Stimulated activated naive CD8-positive, alpha-beta T cell treated with anti-CD3 and anti-CD28 coated beads, Interleukin-15, Interleukin-2, amounts not matched to agents 100 U/mL and 50 U/mL, for 24 hours (primary cell): ENCODE results near the gene NDST4.

Experiments
- ATAC-seq: fragments of 150-1000 bp; cut with Tn5 transposase; one replicate; pipeline ENCODE4 v1.10.0; 2021
- DNase-seq: peaks from one replicate; pipeline ENCODE4 v3.0.0; 2021

NDST4 gene

DNA sequence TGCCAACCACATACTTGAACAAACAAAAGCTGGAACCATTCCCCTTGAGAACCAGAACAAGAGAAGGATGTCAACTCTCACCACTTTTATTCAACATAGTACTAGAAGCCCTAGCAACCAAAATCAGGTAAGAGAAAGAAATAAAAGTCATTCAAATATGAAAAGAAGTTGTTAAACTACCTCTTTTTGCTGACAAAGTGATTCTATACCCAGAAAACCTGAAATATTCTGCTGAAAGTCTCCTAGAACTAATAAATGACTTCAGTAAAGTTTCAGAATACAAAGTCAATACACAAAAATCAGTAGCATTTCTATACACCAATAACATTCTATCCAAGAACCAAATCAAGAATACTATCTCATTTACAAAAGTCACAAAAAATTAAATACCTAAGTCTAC is 327.9 kb downstream of the NDST4 start:
- no peak for DNase-seq

DNA sequence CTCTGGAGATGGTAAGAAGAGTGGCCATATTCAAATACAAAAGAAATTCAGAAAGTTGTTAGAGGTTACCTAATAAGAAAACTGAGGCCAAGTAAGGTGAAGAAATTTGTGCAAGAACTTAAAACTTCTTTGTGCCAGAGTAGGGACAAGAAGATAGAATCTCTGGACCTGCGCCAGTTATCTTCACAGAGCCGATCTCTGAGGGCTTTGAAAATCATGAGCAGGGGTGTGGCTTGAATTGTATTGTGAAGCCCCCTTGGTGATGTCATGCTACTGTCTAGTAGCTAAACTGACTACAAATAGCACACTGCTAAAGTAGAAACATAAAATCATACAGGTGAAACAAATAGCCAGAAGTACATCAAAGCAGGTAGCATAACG is 330.2 kb downstream of the NDST4 start:
- no peak for ATAC-seq
- DNase-seq, result no peak

More for the DNA sequence above, 327.9 kb downstream of the NDST4 start:
- no peak for ATAC-seq

DNA sequence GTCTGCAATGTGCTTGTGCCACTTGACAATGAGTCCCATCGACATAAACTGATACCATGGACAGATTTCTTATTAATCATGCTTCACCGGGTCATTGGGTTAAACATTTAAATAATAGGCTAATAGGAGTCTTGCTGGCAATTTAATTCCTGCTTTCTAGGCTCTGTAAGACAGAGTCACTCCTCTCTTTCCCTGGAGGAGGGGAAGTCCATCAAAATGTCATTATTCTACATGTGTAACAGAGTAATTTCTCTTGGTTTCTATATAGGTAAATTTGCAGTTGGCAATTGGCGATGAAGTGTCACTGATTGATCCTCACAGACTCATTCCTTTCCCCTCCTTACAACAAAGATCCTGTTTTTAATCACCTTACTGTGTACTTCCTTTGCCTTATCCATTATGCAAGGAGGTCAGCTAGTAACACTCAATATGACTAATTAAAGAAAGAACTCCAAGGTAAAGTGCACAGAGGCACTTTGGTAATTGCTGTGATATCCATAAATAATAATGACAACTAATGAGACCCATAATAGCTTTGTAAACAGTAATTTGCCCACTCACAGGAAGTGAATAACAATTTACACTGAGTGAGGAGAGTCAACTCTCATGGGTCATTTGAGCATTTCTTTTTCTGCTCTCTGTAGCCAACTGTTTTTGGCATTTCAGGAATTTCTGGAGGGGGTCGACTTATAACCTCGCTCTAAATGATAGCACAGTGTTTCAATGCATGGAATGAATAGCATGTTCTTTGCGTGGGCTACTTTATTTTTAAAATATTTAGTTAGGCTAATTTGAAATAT is 330.8 kb downstream of the NDST4 start:
- DNase-seq (no peak), ATAC-seq (no peak)

DNA sequence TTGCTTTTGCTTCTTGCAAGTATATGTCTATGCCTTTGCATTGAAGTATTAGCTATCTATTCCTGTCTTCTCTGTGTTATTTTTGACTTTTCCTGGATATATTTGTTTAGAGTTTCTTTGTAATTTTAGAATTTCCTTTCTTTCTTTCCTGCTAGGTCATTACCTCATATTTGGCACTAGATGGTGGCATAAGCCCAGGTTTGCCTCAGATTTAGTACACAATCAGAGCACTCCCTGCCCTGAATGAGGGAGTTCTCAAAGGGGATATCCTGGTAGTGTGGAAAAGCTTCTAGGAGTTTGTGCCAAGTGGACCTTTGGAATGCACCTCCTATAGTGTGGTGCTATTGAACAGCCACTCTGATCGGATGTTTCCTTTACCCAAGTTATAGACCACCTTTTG is 333.2 kb downstream of the NDST4 start:
- ATAC-seq, result no peak
- DNase-seq, result no peak
